Measurements from ENCODE around the gene ITPR2.

DNA sequence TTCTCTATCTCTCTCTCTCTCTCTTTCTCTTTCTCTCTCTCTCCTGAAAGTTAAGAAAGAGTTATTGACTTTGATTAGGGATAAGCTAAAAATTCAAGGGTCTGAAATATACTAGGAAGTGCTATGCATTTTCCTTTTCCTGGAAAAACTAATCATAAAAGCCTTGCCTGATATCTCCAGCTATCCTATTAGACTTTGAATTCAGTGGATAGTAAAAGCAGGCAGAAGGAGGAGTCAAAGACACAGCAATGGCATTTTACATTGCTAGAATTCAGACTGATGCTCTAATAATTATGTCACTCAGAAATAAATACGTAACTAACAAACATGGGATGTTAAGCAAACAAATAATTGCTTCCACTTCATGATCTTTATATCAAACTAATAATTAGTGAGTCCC is 365.6 kb downstream of the ITPR2 start:
- no peak for TF ChIP-seq POLR2A (IDR thresholded peaks at IDR 0.05; ENCODE audit: low read depth, low read length)
- no peak for TF ChIP-seq TAF1 (IDR thresholded peaks at IDR 0.05; ENCODE audit: borderline replicate concordance, low read depth, low read length)

Measured in GM12892 (cell line).